GM12873 (cell line): ENCODE results near the gene MAN1A1.

ENCODE experiments used
- TF ChIP-seq, protein P1 (sequence below): IDR thresholded peaks from 2 replicates; pipeline ENCODE4 v1.5.1; 2012; ENCODE audit warnings: low read depth, mild to moderate bottlenecking, moderate library complexity, low read length, control low read depth; ENCODE audit not compliant: insufficient read depth; ENCODE audit errors: missing control alignments

The MAN1A1 gene

DNA sequence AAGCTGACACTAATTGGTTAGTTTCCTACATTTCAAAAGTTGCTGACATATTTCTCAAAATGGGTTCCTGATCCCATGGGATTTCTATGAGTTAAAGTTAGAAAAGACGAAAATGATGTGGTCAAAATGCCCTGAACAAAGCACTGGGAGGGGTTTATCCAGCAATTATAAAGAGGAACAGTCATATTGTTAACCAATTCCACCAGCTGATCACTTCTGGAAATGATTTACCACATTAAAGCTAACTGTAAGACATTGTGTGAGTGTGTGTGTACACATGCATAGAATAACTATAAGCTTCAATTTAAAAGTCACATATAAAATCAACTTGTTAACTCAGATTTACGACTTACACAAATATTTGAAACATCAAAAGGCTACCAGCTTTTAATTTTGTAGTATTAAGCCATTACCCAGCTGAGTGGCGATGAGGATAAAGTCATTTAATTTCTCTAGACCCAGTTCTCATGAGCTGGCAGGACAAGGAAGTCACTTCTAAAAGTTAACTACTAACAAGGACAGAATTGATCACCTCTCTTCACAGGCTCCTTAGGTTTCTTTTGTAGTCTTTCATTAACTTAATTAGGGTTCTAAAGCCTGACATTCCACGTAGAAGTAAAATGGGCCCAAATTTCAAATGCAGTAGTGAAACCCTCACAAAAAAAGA is 40.4 kb downstream of the MAN1A1 start:
- TF ChIP-seq, protein P1, sequence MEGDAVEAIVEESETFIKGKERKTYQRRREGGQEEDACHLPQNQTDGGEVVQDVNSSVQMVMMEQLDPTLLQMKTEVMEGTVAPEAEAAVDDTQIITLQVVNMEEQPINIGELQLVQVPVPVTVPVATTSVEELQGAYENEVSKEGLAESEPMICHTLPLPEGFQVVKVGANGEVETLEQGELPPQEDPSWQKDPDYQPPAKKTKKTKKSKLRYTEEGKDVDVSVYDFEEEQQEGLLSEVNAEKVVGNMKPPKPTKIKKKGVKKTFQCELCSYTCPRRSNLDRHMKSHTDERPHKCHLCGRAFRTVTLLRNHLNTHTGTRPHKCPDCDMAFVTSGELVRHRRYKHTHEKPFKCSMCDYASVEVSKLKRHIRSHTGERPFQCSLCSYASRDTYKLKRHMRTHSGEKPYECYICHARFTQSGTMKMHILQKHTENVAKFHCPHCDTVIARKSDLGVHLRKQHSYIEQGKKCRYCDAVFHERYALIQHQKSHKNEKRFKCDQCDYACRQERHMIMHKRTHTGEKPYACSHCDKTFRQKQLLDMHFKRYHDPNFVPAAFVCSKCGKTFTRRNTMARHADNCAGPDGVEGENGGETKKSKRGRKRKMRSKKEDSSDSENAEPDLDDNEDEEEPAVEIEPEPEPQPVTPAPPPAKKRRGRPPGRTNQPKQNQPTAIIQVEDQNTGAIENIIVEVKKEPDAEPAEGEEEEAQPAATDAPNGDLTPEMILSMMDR = no peak

DNA sequence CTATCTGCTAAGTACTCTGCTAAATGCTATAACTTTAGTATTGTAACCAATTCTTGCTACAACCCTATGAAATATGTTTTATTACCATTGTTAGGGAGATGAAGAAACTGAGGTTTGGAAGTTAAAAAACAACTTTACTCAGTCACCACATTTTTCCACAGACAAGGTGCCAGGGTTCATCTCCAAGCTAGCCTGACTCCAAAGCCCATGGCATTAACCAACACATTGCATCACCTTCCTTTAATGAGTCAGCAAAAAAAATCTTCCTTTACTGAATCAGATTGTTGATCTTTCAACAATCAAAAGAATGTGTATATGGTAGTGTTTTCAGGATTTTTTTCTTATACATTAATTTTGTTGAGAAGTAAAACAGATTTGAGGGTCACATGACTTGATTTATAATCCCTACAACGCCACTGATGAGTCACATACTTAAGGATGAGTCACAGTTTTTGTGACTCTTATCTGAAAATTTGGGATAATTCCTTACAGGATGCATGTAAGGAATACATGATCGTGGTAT is 41.5 kb downstream of the MAN1A1 start:
- TF ChIP-seq, protein P1 = no peak

DNA sequence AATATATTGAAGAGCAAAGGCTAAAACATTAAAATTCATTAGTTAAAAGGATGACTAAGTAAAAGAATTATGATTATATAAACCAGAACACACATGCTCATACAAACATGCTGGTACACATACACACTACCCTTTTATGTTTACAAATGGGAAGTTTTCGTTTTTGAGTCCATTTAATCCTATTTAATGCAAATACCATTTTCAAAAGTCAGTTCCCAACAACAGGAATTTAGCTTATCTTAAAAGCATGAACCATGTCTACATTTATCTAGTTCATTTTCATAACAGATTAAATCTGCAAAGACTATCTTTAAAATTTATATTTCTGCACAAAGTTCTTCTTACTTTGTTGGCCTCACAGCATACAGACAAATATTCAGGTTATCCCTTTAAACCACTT is 42.5 kb downstream of the MAN1A1 start:
- TF ChIP-seq, protein P1 = no peak

DNA sequence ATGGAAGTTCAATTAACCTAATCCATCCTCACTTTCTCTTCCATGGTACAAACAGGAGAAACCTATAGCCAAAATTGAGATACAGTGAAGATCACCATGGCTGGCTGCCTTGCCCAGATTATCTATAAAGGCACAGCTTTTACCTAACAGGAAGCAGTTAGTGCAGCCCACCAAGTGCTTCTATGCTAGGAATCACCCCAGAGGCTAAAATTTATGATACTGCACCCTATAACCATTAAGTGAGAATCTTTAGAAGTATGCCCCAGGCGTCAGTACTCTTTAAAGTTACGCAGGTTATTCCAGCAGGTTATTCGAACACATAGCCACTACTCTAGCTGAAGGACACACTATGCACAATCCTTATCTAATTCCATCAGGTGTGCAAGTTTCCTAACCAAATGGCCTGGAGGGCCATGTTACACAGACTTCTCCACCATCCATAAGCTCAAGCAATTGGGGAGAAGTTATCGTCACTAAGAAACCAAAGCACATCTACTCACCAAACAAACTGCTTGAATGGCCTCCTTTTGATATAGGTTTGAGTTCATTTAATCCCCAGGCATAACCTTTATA is 43.1 kb downstream of the MAN1A1 start:
- TF ChIP-seq, protein P1 = no peak

DNA sequence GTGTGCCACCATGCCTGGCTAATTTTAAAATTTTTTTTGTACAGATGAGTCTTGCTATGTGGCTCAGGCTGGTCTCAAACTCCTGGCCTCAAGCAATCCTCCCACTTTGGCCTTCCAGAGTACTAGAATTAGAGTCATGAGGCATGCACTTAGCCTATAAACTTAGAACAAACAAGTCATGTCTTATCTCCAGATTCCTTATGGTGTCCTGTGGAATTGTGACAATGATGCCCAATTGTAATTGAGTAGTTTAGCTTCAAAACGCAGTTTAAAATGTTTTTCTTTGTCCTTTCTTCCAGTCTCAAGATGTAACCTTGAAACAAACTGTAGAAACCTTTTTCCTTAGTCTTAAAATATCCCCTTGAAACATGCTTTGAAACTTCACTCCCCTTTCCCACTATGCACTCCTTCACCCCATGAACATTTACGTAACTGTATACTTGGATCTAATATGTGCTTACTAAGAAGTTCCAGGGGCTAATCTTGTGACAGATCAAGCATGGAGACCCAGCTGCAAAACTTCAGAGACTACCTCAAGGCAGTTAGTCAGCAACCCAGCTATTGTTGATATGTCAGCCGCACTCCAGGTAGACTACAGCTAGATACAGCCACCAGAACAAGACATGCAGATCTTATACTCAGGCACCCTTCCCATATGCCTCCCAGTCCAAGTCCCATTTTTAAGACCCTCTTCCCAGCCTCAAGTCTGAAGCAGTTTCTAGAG is 46.2 kb downstream of the MAN1A1 start:
- TF ChIP-seq, protein P1 = no peak

DNA sequence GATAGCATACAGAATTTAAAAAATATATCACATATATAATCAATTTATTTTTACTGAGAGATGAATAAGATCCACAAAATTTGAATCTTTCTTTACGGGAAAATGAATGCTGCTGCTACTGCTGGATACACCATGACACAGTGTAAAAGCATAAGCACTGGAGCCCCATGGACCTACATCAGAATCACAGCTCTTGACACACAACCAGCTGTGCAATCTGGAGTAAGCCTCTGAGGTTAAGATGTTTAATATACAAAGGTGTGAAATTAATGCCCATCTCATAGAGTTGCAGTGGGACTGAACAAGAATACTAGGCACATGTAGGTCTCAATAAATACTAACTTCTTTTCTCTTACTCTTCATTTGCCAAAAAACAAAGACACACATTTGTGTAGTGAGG is 48.1 kb downstream of the MAN1A1 start:
- TF ChIP-seq, protein P1 = no peak

DNA sequence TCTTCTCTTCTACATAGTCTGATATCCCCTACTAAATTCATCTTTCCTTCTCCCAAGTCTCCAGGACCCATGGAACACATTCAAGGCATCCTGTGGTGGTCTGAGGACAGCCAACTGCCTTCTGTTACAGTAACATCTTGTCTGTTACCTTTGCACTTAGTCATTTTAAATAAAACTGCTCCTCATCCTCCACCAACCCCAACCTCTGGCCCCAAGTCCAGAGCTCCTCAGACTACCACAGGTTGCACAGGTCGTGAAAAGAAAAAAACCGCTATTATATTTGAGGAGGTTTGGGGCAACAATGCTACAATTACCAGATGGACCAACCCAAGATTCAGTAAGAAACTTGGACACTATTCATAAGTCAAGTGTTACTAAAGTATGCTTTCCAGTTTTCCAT is 49.9 kb downstream of the MAN1A1 start:
- TF ChIP-seq, protein P1 = no peak
